Measurements from ENCODE around the gene PHACTR1.

Gene PHACTR1

GRCh38 chr6:12995419-12995818 lies 278.9 kb downstream of the PHACTR1 start:
- H3K27ac ChIP-seq (ENCODE audit: low read length), result no peak overlapping the region
- H3K4me2 ChIP-seq (ENCODE audit: low read length), result no peak overlapping the region
- H3K9me3 ChIP-seq (ENCODE audit: insufficient read depth, low read length), result no peaks in the 10 kb centered on the region
- H3K79me2 ChIP-seq (ENCODE audit: low read length), result no peaks in the 10 kb centered on the region
- H3K36me3 ChIP-seq (replicated peaks; ENCODE audit: low read depth, low read length), result no peaks in the 10 kb centered on the region
- TF ChIP-seq EZH2phosphoT487 (IDR thresholded peaks at IDR 0.05; ENCODE audit: low read depth), result no peak
- TF ChIP-seq, protein P1, sequence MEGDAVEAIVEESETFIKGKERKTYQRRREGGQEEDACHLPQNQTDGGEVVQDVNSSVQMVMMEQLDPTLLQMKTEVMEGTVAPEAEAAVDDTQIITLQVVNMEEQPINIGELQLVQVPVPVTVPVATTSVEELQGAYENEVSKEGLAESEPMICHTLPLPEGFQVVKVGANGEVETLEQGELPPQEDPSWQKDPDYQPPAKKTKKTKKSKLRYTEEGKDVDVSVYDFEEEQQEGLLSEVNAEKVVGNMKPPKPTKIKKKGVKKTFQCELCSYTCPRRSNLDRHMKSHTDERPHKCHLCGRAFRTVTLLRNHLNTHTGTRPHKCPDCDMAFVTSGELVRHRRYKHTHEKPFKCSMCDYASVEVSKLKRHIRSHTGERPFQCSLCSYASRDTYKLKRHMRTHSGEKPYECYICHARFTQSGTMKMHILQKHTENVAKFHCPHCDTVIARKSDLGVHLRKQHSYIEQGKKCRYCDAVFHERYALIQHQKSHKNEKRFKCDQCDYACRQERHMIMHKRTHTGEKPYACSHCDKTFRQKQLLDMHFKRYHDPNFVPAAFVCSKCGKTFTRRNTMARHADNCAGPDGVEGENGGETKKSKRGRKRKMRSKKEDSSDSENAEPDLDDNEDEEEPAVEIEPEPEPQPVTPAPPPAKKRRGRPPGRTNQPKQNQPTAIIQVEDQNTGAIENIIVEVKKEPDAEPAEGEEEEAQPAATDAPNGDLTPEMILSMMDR (IDR thresholded peaks at IDR 0.05; ENCODE audit: low read depth, low read length), result no peak
- no peak overlapping the region for H3K9ac ChIP-seq (ENCODE audit: low read length)
- no peaks in the 10 kb centered on the region for H3K27me3 ChIP-seq (ENCODE audit: low read depth, low read length)
- H3K4me1 ChIP-seq (ENCODE audit: low read length), result no peaks in the 10 kb centered on the region
- no peak overlapping the region for H2AFZ ChIP-seq (ENCODE audit: low read depth, low read length)
- no peak overlapping the region for H3K4me3 ChIP-seq (ENCODE audit: low read length)
- no peaks in the 10 kb centered on the region for H4K20me1 ChIP-seq (ENCODE audit: insufficient read depth, low read length)

GRCh38 chr6:13000537-13000936 lies 284.0 kb downstream of the PHACTR1 start:
- Histone ChIP-seq H3K9me3 (ENCODE audit: insufficient read depth, low read length) (no peaks in the 10 kb centered on the region), H4K20me1 (ENCODE audit: insufficient read depth, low read length) (no peaks in the 10 kb centered on the region), H3K27me3 (ENCODE audit: low read depth, low read length) (no peaks in the 10 kb centered on the region), H3K36me3 (replicated peaks; ENCODE audit: low read depth, low read length) (no peaks in the 10 kb centered on the region), H3K4me2 (ENCODE audit: low read length) (no peak overlapping the region), H2AFZ (ENCODE audit: low read depth, low read length) (no peak overlapping the region), H3K4me1 (ENCODE audit: low read length) (no peaks in the 10 kb centered on the region), H3K9ac (ENCODE audit: low read length) (no peak overlapping the region), H3K27ac (ENCODE audit: low read length) (no peak overlapping the region), H3K79me2 (ENCODE audit: low read length) (no peaks in the 10 kb centered on the region), H3K4me3 (ENCODE audit: low read length) (no peak overlapping the region)
- no peak for TF ChIP-seq EZH2phosphoT487 (IDR thresholded peaks at IDR 0.05; ENCODE audit: low read depth)
- TF ChIP-seq, protein P1 (IDR thresholded peaks at IDR 0.05; ENCODE audit: low read depth, low read length), result no peak

- Histone ChIP-seq H3K79me2 (ENCODE audit: low read length) (no peaks in the 10 kb centered on the region), H3K4me1 (ENCODE audit: low read length) (no peaks in the 10 kb centered on the region), H3K9me3 (ENCODE audit: insufficient read depth, low read length) (no peaks in the 10 kb centered on the region), H3K4me3 (ENCODE audit: low read length) (no peak overlapping the region), H4K20me1 (ENCODE audit: insufficient read depth, low read length) (no peaks in the 10 kb centered on the region), H3K27me3 (ENCODE audit: low read depth, low read length) (no peaks in the 10 kb centered on the region), H3K4me2 (ENCODE audit: low read length) (no peak overlapping the region), H3K36me3 (replicated peaks; ENCODE audit: low read depth, low read length) (no peaks in the 10 kb centered on the region), H3K9ac (ENCODE audit: low read length) (no peak overlapping the region), H3K27ac (ENCODE audit: low read length) (no peak overlapping the region), H2AFZ (ENCODE audit: low read depth, low read length) (no peak overlapping the region)
- TF ChIP-seq, protein P1 (IDR thresholded peaks at IDR 0.05; ENCODE audit: low read depth, low read length), result no peak
- no peak for TF ChIP-seq EZH2phosphoT487 (IDR thresholded peaks at IDR 0.05; ENCODE audit: low read depth)
Measured at GRCh38 chr6:13001927-13002326, 285.4 kb downstream of the PHACTR1 start.

GRCh38 chr6:13004601-13005000 lies 288.0 kb downstream of the PHACTR1 start:
- Histone ChIP-seq H3K79me2 (ENCODE audit: low read length) (no peaks in the 10 kb centered on the region), H3K27me3 (ENCODE audit: low read depth, low read length) (no peaks in the 10 kb centered on the region; the same call in 1 of the 2 replicates), H3K9me3 (ENCODE audit: insufficient read depth, low read length) (no peaks in the 10 kb centered on the region), H3K9ac (ENCODE audit: low read length) (no peak overlapping the region), H3K4me3 (ENCODE audit: low read length) (no peak overlapping the region), H3K27ac (ENCODE audit: low read length) (no peak overlapping the region), H4K20me1 (ENCODE audit: insufficient read depth, low read length) (no peaks in the 10 kb centered on the region), H3K4me1 (ENCODE audit: low read length) (no peaks in the 10 kb centered on the region), H3K36me3 (replicated peaks; ENCODE audit: low read depth, low read length) (no peaks in the 10 kb centered on the region), H2AFZ (ENCODE audit: low read depth, low read length) (no peak overlapping the region), H3K4me2 (ENCODE audit: low read length) (no peak overlapping the region)
- TF ChIP-seq EZH2phosphoT487 (IDR thresholded peaks at IDR 0.05; ENCODE audit: low read depth), result no peak
- TF ChIP-seq, protein P1 (IDR thresholded peaks at IDR 0.05; ENCODE audit: low read depth, low read length), result no peak

Measured in OCI-LY3 (cell line).